Ovary (tissue), 3 donors: ENCODE results near the gene F10.

Experiments
- EP300 ChIP-seq: sonication (generic); formaldehyde crosslinking; IDR thresholded peaks from one replicate; pipeline ENCODE4 v1.6.1; 2017; ENCODE audit warnings: antibody characterized with exemption
- POLR2A ChIP-seq: fragments of 450-650 bp; IDR thresholded peaks from one replicate; pipeline ENCODE4 v1.6.1; 2017; ENCODE audit warnings: antibody characterized with exemption, mild to moderate bottlenecking, moderate library complexity
- TF ChIP-seq, protein P1 (sequence below), 3 donors: fragments of 450-650 bp in 2 of 3; fragments of 200-600 bp in 1 of 3; IDR thresholded peaks; one replicate each; pipeline versions ENCODE4 v1.5.1 to v1.8.0; 2016 to 2022; ENCODE audit warnings: antibody characterized with exemption in 3 of 3, mild to moderate bottlenecking in 1 of 3
- donor health status: DM: no; HTN: no; CAD: no.

DNA sequence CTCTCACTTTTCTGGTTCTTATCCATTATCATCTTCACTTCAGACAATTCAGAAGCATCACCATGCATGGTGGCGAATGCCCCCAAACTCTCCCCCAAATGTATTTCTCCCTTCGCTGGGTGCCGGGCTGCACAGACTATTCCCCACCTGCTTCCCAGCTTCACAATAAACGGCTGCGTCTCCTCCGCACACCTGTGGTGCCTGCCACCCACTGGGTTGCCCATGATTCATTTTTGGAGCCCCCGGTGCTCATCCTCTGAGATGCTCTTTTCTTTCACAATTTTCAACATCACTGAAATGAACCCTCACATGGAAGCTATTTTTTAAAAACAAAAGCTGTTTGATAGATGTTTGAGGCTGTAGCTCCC is 2.8 kb upstream of the F10 start:
- TF ChIP-seq, protein P1, sequence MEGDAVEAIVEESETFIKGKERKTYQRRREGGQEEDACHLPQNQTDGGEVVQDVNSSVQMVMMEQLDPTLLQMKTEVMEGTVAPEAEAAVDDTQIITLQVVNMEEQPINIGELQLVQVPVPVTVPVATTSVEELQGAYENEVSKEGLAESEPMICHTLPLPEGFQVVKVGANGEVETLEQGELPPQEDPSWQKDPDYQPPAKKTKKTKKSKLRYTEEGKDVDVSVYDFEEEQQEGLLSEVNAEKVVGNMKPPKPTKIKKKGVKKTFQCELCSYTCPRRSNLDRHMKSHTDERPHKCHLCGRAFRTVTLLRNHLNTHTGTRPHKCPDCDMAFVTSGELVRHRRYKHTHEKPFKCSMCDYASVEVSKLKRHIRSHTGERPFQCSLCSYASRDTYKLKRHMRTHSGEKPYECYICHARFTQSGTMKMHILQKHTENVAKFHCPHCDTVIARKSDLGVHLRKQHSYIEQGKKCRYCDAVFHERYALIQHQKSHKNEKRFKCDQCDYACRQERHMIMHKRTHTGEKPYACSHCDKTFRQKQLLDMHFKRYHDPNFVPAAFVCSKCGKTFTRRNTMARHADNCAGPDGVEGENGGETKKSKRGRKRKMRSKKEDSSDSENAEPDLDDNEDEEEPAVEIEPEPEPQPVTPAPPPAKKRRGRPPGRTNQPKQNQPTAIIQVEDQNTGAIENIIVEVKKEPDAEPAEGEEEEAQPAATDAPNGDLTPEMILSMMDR (IDR thresholded peaks at IDR 0.05): no peak
- TF ChIP-seq EP300 (no peak), POLR2A (no peak)
